ENCODE data around the gene GLTPD2. TPM values are rescaled to one million over a fixed set of nuclear protein-coding genes. Genes with fewer than 3 reads are reported as not detected.

GLTPD2 gene
- total and polyA plus RNA-seq, 2 donors (not counting 3 experiments of a cell fraction or from before 2014, with no cell fraction given): not detected

DNA sequence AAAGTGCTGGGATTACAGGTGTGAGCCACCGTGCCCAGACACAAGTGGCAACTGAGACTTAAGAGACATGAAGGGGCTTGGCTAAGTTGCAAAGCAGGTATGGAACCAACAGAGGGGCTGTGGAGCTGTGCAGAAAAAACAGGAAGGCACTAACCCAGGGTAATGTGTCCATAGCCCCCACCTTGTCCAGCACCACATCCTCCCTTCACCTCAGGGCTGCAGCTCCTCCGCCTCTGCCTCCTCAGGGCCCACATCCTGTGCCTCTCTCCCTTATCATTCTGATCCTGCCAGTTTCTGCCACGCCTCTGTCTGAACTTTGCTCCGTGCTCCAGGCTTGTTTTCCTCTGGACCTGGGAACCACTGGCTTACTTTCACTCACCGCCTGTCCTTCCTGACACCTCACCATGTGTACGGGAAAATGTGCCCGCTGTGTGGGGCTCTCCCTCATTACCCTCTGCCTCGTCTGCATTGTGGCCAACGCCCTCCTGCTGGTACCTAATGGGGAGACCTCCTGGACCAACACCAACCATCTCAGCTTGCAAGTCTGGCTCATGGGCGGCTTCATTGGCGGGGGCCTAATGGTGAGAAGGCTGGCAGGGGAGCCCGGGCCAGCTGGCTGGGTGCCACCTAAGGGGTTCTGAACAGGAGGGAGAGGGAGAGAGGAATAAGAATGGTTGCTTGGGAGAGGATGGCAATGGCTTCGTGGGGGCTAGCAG is 17.1 kb upstream of the GLTPD2 start, which contains the start of gene TM4SF5:
Gene TM4SF5 (plus strand): TSS at position 368 of the 716 bp plus-strand sequence. CDS start 37 bp downstream, at position 405.
- TF ChIP-seq POLR2A (IDR thresholded peaks at IDR 0.05; ENCODE audit: low read depth, low read length) (no peak), FOS (IDR thresholded peaks at IDR 0.05; ENCODE audit: borderline replicate concordance, insufficient read depth, low read length) (no peak), MYC (IDR thresholded peaks at IDR 0.05; ENCODE audit: low read depth, low read length) (no peak), POLR2AphosphoS5 (IDR thresholded peaks at IDR 0.05; ENCODE audit: insufficient read depth, low read depth, low read length) (no peak), JUN (IDR thresholded peaks at IDR 0.05; ENCODE audit: borderline replicate concordance, insufficient read depth, insufficient read length, low read depth) (no peak), EZH2 (IDR thresholded peaks at IDR 0.05; ENCODE audit: borderline replicate concordance, low read depth, low read length, severe bottlenecking) (no peak), GATA2 (IDR thresholded peaks at IDR 0.05; ENCODE audit: insufficient read depth, insufficient read length, low read depth, low read length) (no peak)
- TF ChIP-seq, protein P1, sequence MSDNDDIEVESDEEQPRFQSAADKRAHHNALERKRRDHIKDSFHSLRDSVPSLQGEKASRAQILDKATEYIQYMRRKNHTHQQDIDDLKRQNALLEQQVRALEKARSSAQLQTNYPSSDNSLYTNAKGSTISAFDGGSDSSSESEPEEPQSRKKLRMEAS (IDR thresholded peaks at IDR 0.05; ENCODE audit: insufficient read depth, insufficient read length): no peak
- TF ChIP-seq, protein P2, sequence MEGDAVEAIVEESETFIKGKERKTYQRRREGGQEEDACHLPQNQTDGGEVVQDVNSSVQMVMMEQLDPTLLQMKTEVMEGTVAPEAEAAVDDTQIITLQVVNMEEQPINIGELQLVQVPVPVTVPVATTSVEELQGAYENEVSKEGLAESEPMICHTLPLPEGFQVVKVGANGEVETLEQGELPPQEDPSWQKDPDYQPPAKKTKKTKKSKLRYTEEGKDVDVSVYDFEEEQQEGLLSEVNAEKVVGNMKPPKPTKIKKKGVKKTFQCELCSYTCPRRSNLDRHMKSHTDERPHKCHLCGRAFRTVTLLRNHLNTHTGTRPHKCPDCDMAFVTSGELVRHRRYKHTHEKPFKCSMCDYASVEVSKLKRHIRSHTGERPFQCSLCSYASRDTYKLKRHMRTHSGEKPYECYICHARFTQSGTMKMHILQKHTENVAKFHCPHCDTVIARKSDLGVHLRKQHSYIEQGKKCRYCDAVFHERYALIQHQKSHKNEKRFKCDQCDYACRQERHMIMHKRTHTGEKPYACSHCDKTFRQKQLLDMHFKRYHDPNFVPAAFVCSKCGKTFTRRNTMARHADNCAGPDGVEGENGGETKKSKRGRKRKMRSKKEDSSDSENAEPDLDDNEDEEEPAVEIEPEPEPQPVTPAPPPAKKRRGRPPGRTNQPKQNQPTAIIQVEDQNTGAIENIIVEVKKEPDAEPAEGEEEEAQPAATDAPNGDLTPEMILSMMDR (IDR thresholded peaks at IDR 0.05; ENCODE audit: extremely low read depth in 1 of 2, insufficient read depth in 1 of 2, low read depth in 1 of 2, low read length in 2 of 2): no peak
- CTCF ChIA-PET: interaction anchor here (0.7 to 2.7 kb wide), 4 partner anchors 8 to 111 kb away, joined by 3 to 9 read pairs (median 4); no protein-coding TSS in a partner anchor
- no peaks in the 10 kb centered on the region for H3K79me2 ChIP-seq (ENCODE audit: control insufficient read depth, insufficient read depth, low read length)
- H3K9me1 ChIP-seq (replicated peaks; ENCODE audit: control insufficient read depth, extremely low read depth, insufficient read depth, low read length): no peaks in the 10 kb centered on the region
- no peak within 1 kb of the TSS for H3K4me3 ChIP-seq (replicated peaks in 1 of 3; ENCODE audit: insufficient read depth in 1 of 3, low read depth in 1 of 3, low read length in 3 of 3)
- intact Hi-C loops (cut with micrococcal nuclease): no loop called here
- dilution Hi-C loops (cut with MboI; ENCODE audit: extremely low pct_ligation_motif_present, low sequenced_read_pairs): no loop called here
- no peaks in the 10 kb centered on the region for H4K20me1 ChIP-seq (replicated peaks; ENCODE audit: control insufficient read depth, extremely low read depth, insufficient read depth, low read length)
- H3K9ac ChIP-seq (replicated peaks; ENCODE audit: extremely low read depth, insufficient read depth, low read length): no peak within 1 kb of the TSS
- peaks cover 3 to 6% of the 10 kb centered on the region in 2 experiments for H3K27me3 ChIP-seq (ENCODE audit: control insufficient read depth in 2 of 2, insufficient read depth in 2 of 2, low read length in 2 of 2)
- POLR2A ChIA-PET: no interaction called here
- H3K4me2 ChIP-seq (ENCODE audit: insufficient read depth, low read length): no peak within 1 kb of the TSS
- no peak within 1 kb of the TSS for H3K27ac ChIP-seq (ENCODE audit: insufficient read depth, low read depth, low read length)
- no peaks in the 10 kb centered on the region for H3K36me3 ChIP-seq (ENCODE audit: control insufficient read depth in 2 of 2, extremely low read depth in 1 of 2, insufficient read depth in 2 of 2, low read length in 2 of 2)
- H2AFZ ChIP-seq (ENCODE audit: low read depth, low read length): no peak within 1 kb of the TSS
- no peaks in the 10 kb centered on the region for H3K4me1 ChIP-seq (ENCODE audit: control insufficient read depth, extremely low read depth, insufficient read depth, low read length)
- no peaks in the 10 kb centered on the region for H3K9me3 ChIP-seq (replicated peaks; ENCODE audit: control insufficient read depth, insufficient read depth, low read length)
- BruUV-seq (replicated peaks): no TSS peak
- FAIRE-seq: no peak
- no peak for DNase-seq (ENCODE audit: low read depth, low spot score)

Data from endothelial cell of umbilical vein (primary cell).